Stimulated activated CD8-positive, alpha-beta memory T cell treated with anti-CD3 and anti-CD28 coated beads, Interleukin-12 subunit alpha, Interleukin-12 subunit beta, amount 100 ng/mL, for 24 hours (primary cell): Measurements from ENCODE around the gene MLF2.

Experiments
- DNase-seq: peaks from one replicate; pipeline ENCODE4 v3.0.0-alpha.2; 2020; ENCODE audit errors: extremely low read depth

Gene MLF2

GRCh38 chr12:6752921-6753771, at the start of gene MLF2:
TSS of gene MLF2 (minus strand) at chr12:6753141. CDS start at chr12:6752334, 807 bp downstream.
- DNase-seq, result peak; percentile 94

GRCh38 chr12:6799147-6799546, 46.2 kb upstream of the MLF2 start:
- no peak for DNase-seq

GRCh38 chr12:6796576-6796975, 43.6 kb upstream of the MLF2 start:
- no peak for DNase-seq

GRCh38 chr12:6795088-6795487, 42.1 kb upstream of the MLF2 start:
- no peak for DNase-seq

GRCh38 chr12:6792522-6793201, 39.7 kb upstream of the MLF2 start:
- DNase-seq, result no peak

GRCh38 chr12:6791931-6792520, 39.1 kb upstream of the MLF2 start:
- no peak for DNase-seq

GRCh38 chr12:6790496-6791150, 37.7 kb upstream of the MLF2 start:
- DNase-seq, result no peak

- no peak for DNase-seq
These were observed 36.3 kb upstream of the MLF2 start, which contains the start of gene CD4 for GRCh38 chr12:6788972-6789924. TSS of gene CD4 (plus strand) at chr12:6789528. CDS start at chr12:6800139, 10,611 bp downstream.

GRCh38 chr12:6787309-6787708, 34.4 kb upstream of the MLF2 start:
- DNase-seq, result no peak

GRCh38 chr12:6786416-6787094, 33.6 kb upstream of the MLF2 start:
- DNase-seq, result no peak

GRCh38 chr12:6784761-6785160, 31.8 kb upstream of the MLF2 start:
- no peak for DNase-seq

GRCh38 chr12:6784296-6784695, 31.4 kb upstream of the MLF2 start:
- DNase-seq, result no peak

- no peak for DNase-seq
These were observed 30.9 kb upstream of the MLF2 start for GRCh38 chr12:6783828-6784227.

- DNase-seq, result no peak
These were observed 30.1 kb upstream of the MLF2 start for GRCh38 chr12:6782850-6783566.

GRCh38 chr12:6782119-6782518, 29.2 kb upstream of the MLF2 start:
- DNase-seq, result no peak

GRCh38 chr12:6780573-6780972, 27.6 kb upstream of the MLF2 start:
- DNase-seq, result no peak

- no peak for DNase-seq
These were observed 26.9 kb upstream of the MLF2 start for GRCh38 chr12:6779708-6780432.

GRCh38 chr12:6778574-6779550, 25.9 kb upstream of the MLF2 start:
- DNase-seq, result peak; percentile 80
